Panc1 (cell line): ENCODE data around the gene DPPA4. TPM values are rescaled to one million over a fixed set of nuclear protein-coding genes. Genes with fewer than 3 reads are reported as not detected.

Experiments
- ATAC-seq: fragments of 200-7000 bp; cut with Tn5 transposase; 2 replicates; pipeline ENCODE4 v1.9.1; 2020; ENCODE audit warnings: mild to moderate bottlenecking, moderate library complexity
- BruUV-seq: library from RNA; stranded (reverse); fragments of 400-500 nt; replicated peaks from 2 replicates; lab custom pipeline; 2021; lab: Mats Ljungman, UMichigan
- CTCF ChIA-PET: fragments of 300-600 bp; sonication (Branson Sonifier 250); formaldehyde crosslinking; loops from one replicate; lab custom pipeline; 2022; ENCODE audit warnings: antibody characterized with exemption; lab: Charles Lee
- POLR2A ChIA-PET: fragments of 300-600 bp; sonication (Branson Sonifier 250); formaldehyde crosslinking; loops from one replicate; lab custom pipeline; 2022; ENCODE audit warnings: antibody characterized with exemption; lab: Charles Lee
- DNase-seq: peaks from one replicate; pipeline ENCODE4 v3.0.0-alpha.2; 2010; ENCODE audit warnings: low read depth, low spot score
- H3K27ac ChIP-seq: 2 replicates; pipeline ENCODE4 v1.5.1; 2011; ENCODE audit warnings: mild to moderate bottlenecking, low read length, inconsistent platforms
- H3K27me3 ChIP-seq: fragments of 200-500 bp; sonication (Bioruptor generic); 2 replicates; pipeline ENCODE4 v1.6.0; 2014; ENCODE audit warnings: low read length, inconsistent platforms; ENCODE audit not compliant: control insufficient read depth, insufficient read depth
- H3K36me3 ChIP-seq: fragments of 200-500 bp; sonication (Bioruptor generic); 2 replicates; pipeline ENCODE4 v1.5.1; 2014; ENCODE audit warnings: inconsistent platforms, mild to moderate bottlenecking, low read length, moderate library complexity; ENCODE audit not compliant: control insufficient read depth, insufficient read depth
- H3K4me1 ChIP-seq: 2 replicates; pipeline ENCODE4 v1.5.1; 2011; ENCODE audit warnings: inconsistent platforms, mild to moderate bottlenecking, low read length, moderate library complexity; ENCODE audit not compliant: control insufficient read depth, insufficient read depth
- H3K4me3 ChIP-seq, 2 experiments: 2 replicates each; pipeline ENCODE4 v1.5.1; 2011 to 2012; ENCODE audit warnings: low read depth in 2 of 2, low read length in 2 of 2, mild to moderate bottlenecking in 2 of 2, inconsistent platforms in 1 of 2, moderate library complexity in 1 of 2
- H3K9me3 ChIP-seq: fragments of 200-500 bp; sonication (Bioruptor generic); 2 replicates; pipeline ENCODE4 v1.5.1; 2014; ENCODE audit warnings: low read depth, mild to moderate bottlenecking, inconsistent platforms, low read length, moderate library complexity; ENCODE audit not compliant: control insufficient read depth, insufficient read depth
- POLR2AphosphoS5 ChIP-seq: IDR thresholded peaks from 2 replicates; pipeline ENCODE4 v1.6.1; 2012; ENCODE audit warnings: mild to moderate bottlenecking, low read depth, low read length, moderate library complexity
- SIN3A ChIP-seq: IDR thresholded peaks from 2 replicates; pipeline ENCODE4 v1.6.1; 2012; ENCODE audit warnings: low read depth, mild to moderate bottlenecking, low read length, moderate library complexity, borderline replicate concordance; ENCODE audit not compliant: insufficient read depth
- TCF7L2 ChIP-seq: IDR thresholded peaks from 2 replicates; pipeline ENCODE4 v1.6.1; 2011; ENCODE audit warnings: mild to moderate bottlenecking, low read depth, low read length, inconsistent platforms
- in situ Hi-C: cut with HindIII; loops from 2 replicates; pipeline ENCODE4 v1.10.0; 2016; ENCODE audit warnings: low sequenced_read_pairs, low pct_unique_long_range_greater_than_20kb
- intact Hi-C: fragments of 100-400 bp; cut with micrococcal nuclease; formaldehyde crosslinking; loops from one replicate; pipeline ENCODE4 v1.10.0; 2022; ENCODE audit not compliant: unreplicated experiment
- total RNA-seq: library from RNA; stranded (reverse); gene quantifications from one replicate; pipeline ENCODE4 v1.2.1, GENCODE V29; 2021; ENCODE audit not compliant: unreplicated experiment
- TF ChIP-seq, protein P1 (sequence below): fragments of 450-650 bp; IDR thresholded peaks from 2 replicates; pipeline ENCODE4 v1.5.1; 2017; ENCODE audit warnings: mild to moderate bottlenecking
- TF ChIP-seq, protein P2 (sequence below), 2 experiments: IDR thresholded peaks; 2 replicates each; pipeline ENCODE4 v1.6.1; 2011 to 2012; ENCODE audit warnings: low read depth in 2 of 2, control low read depth in 1 of 2, low read length in 1 of 2, mild to moderate bottlenecking in 1 of 2, moderate library complexity in 1 of 2; ENCODE audit not compliant: insufficient read depth in 1 of 2

Gene DPPA4
- total RNA-seq, 1 experiment from 2014 or later, result 0.26 TPM

- no peak for ATAC-seq
- Histone ChIP-seq H3K27ac (no peak overlapping the region), H3K36me3 (no peaks in the 10 kb centered on the region), H3K4me1 (no peaks in the 10 kb centered on the region), H3K27me3 (no peaks in the 10 kb centered on the region), H3K4me3 (no peak overlapping the region), H3K9me3 (no peaks in the 10 kb centered on the region)
- intact Hi-C loops, result no loop called here
- no peak for DNase-seq
- TF ChIP-seq POLR2AphosphoS5, result no peak
- TF ChIP-seq TCF7L2, result no peak
- TF ChIP-seq, protein P1, sequence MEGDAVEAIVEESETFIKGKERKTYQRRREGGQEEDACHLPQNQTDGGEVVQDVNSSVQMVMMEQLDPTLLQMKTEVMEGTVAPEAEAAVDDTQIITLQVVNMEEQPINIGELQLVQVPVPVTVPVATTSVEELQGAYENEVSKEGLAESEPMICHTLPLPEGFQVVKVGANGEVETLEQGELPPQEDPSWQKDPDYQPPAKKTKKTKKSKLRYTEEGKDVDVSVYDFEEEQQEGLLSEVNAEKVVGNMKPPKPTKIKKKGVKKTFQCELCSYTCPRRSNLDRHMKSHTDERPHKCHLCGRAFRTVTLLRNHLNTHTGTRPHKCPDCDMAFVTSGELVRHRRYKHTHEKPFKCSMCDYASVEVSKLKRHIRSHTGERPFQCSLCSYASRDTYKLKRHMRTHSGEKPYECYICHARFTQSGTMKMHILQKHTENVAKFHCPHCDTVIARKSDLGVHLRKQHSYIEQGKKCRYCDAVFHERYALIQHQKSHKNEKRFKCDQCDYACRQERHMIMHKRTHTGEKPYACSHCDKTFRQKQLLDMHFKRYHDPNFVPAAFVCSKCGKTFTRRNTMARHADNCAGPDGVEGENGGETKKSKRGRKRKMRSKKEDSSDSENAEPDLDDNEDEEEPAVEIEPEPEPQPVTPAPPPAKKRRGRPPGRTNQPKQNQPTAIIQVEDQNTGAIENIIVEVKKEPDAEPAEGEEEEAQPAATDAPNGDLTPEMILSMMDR, result no peak
- TF ChIP-seq, protein P2, sequence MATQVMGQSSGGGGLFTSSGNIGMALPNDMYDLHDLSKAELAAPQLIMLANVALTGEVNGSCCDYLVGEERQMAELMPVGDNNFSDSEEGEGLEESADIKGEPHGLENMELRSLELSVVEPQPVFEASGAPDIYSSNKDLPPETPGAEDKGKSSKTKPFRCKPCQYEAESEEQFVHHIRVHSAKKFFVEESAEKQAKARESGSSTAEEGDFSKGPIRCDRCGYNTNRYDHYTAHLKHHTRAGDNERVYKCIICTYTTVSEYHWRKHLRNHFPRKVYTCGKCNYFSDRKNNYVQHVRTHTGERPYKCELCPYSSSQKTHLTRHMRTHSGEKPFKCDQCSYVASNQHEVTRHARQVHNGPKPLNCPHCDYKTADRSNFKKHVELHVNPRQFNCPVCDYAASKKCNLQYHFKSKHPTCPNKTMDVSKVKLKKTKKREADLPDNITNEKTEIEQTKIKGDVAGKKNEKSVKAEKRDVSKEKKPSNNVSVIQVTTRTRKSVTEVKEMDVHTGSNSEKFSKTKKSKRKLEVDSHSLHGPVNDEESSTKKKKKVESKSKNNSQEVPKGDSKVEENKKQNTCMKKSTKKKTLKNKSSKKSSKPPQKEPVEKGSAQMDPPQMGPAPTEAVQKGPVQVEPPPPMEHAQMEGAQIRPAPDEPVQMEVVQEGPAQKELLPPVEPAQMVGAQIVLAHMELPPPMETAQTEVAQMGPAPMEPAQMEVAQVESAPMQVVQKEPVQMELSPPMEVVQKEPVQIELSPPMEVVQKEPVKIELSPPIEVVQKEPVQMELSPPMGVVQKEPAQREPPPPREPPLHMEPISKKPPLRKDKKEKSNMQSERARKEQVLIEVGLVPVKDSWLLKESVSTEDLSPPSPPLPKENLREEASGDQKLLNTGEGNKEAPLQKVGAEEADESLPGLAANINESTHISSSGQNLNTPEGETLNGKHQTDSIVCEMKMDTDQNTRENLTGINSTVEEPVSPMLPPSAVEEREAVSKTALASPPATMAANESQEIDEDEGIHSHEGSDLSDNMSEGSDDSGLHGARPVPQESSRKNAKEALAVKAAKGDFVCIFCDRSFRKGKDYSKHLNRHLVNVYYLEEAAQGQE (IDR thresholded peaks at IDR 0.05; ENCODE audit: insufficient read depth in 1 of 2, low read depth in 2 of 2, low read length in 1 of 2), result no peak
- no peak for TF ChIP-seq SIN3A
- ChIA-PET POLR2A (no interaction called here), CTCF (no interaction called here)
- in situ Hi-C loops, result no loop called here
- no TSS peak for BruUV-seq
These were observed 9.5 kb upstream of the DPPA4 start for GRCh38 chr3:109346770-109347295.

DNA sequence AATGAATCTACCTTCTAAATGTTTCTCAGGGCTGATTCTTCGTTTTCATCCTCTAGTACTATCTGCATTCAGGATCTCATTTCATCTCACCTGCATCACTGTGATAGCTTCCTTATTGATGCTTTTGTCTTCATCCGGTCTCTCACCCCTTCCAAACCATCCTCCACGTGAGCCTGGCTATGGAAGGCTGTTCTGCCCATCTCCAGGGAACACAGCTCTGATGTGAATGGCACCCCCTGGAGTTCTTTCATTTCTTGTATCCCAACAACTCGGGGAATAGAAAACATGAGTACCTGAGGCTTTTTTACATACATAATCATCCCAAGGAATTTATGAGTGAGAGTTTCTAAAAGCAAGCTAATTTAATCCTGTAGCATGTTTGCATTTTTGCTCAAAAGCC lies 8.8 kb upstream of the DPPA4 start:
- DNase-seq (no peak), ATAC-seq (no peak)
- H3K4me1 ChIP-seq, result no peaks in the 10 kb centered on the region
- intact Hi-C loops, result no loop called here
- ChIA-PET CTCF (interaction anchor here (0.6 kb wide), 1 partner anchor 45 kb away, joined by 5 read pairs; no protein-coding TSS in a partner anchor), POLR2A (no interaction called here)
- TF ChIP-seq, protein P2 (IDR thresholded peaks at IDR 0.05; ENCODE audit: insufficient read depth in 1 of 2, low read depth in 2 of 2, low read length in 1 of 2), result no peak
- TF ChIP-seq SIN3A, result no peak
- TF ChIP-seq TCF7L2, result no peak
- TF ChIP-seq, protein P1, result no peak
- no peak for TF ChIP-seq POLR2AphosphoS5
- H3K4me3 ChIP-seq, result no peak overlapping the region
- H3K27me3 ChIP-seq, result no peaks in the 10 kb centered on the region
- no peaks in the 10 kb centered on the region for H3K9me3 ChIP-seq
- no TSS peak for BruUV-seq
- in situ Hi-C loops, result no loop called here
- H3K27ac ChIP-seq, result no peak overlapping the region
- no peaks in the 10 kb centered on the region for H3K36me3 ChIP-seq
